GM18526 (cell line): Measurements from ENCODE around the gene PRKAG2.

ENCODE experiments used
- POLR2A ChIP-seq: IDR thresholded peaks from 3 replicates; pipeline ENCODE4 v1.6.1; 2011; ENCODE audit not compliant: insufficient read length; ENCODE audit errors: extremely low read depth

PRKAG2 gene

GRCh38 chr7:151664268-151664667 lies 212.6 kb downstream of the PRKAG2 start:
- TF ChIP-seq POLR2A, result no peak

DNA sequence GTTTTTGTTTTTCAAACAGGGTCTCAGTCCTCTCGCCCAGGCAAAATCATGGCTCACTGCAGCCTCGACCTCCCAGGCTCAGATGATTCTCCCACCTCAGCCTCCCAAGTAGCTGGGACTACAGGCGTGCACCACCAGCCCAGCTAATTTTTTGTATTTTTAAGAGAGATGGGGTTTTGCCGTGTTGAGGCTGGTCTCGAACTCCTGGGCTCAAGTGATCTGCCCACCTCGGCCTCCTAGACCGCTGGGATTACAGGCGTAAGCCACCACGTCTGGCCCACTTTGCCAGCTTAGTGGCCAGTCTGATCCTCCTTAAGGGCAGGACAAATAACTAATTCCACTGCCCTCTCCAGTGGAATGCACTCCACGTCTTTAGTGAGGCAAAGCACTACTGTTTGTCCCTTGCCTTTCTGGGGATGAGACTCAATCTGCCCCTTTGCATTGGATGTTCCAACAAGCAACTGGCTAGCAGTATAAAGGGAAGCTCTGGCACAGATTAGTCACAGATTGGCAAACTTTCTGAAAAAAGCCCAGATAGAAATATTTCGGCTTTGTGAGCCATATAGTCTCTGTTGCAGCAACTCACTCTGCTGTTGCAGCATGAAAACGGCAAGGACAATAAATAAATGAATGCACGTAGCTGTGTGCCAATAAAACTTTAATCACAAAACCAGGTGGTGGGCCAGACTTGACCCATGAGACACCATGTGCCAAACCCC lies 213.4 kb downstream of the PRKAG2 start:
- no peak for TF ChIP-seq POLR2A

DNA sequence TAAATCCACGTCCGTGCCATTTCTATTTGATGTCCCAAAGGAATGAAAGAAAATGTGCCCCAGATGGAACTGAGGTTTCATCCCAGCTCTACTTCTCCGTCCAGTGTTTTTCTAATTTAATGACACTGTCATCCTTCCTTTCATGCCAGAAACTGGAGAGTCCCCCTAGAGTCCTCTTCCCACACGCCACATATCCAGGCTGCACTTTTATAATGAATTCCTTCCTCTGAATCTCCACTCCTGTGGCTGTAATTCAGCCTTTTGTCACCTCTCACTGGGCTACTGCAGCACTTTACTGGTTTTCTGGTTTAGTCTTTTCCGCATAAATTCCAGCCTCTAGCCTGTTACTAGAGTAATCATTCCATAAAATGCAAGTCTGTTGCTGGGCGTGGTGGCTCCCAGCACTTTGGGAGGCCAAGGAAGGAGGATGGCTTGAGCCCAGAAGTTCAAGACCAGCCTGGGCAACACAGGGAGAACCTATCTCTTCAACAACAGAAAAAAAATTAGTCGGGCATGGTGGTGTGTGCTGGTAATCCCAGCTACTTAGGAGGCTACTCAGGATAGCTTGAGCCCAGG lies 214.6 kb downstream of the PRKAG2 start:
- no peak for TF ChIP-seq POLR2A

DNA sequence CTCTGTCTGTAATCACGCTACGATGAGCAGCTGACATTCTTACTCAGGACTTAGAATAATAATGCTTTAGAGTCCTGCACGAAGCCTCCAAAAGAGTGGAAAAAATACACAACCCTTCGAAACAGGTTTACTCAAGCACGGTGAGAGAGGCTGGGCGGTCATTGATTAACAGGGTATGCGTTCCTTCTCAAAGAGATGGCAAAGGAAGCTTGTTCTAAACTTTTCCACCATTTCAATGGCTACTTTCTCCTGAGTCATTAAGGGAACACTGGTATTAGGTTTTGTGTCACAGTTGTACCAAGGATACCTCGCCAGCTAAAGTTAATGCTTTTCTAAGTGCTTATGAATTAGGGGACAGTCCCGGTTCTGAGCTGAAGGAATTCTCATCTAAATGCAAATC lies 215.3 kb downstream of the PRKAG2 start:
- no peak for TF ChIP-seq POLR2A

- TF ChIP-seq POLR2A, result no peak
Observed at GRCh38 chr7:151660141-151660540, 216.8 kb downstream of the PRKAG2 start.

- no peak for TF ChIP-seq POLR2A
Observed at GRCh38 chr7:151659219-151659618, 217.7 kb downstream of the PRKAG2 start.

DNA sequence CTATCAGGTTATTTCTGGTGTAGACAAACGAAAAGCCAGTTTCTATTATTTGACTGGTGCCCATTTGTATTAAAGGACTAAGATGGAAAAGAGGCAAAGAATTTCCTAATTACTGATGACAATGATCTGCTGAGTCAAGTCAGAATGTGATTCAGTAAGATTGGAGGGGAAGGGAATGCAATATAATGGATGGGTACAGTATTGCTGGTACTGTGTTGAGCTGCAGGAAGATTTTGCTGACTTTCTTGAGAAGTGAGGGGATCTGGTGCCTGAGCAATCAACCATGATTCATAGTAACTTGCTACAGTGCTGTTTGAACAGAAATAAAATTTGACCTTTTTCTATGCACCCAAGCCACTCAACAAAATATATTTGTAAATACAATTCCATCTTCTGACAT lies 218.1 kb downstream of the PRKAG2 start:
- no peak for TF ChIP-seq POLR2A

- TF ChIP-seq POLR2A, result no peak
Observed at GRCh38 chr7:151657173-151657572, 219.7 kb downstream of the PRKAG2 start.

GRCh38 chr7:151655555-151655954 lies 221.4 kb downstream of the PRKAG2 start:
- no peak for TF ChIP-seq POLR2A

DNA sequence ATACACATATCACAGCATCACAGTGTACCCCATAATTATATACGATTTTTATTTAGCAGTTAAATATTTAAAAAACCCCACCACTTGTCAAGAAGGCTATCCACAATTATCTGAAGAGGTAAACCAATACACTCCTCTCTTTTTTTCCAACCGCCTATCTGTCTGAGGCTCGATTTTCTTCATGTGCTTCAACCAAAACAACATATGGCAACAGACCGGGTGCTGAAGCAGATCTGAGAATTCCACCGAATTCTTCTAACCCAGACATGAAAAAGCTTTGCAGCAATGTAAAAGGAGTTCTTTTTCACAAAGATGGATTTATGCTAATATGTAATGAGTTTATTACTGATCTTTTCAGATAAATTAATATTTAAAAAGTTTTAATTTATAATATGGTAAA lies 224.8 kb downstream of the PRKAG2 start:
- no peak for TF ChIP-seq POLR2A

- no peak for TF ChIP-seq POLR2A
Observed at GRCh38 chr7:151650161-151650560, 226.8 kb downstream of the PRKAG2 start.

DNA sequence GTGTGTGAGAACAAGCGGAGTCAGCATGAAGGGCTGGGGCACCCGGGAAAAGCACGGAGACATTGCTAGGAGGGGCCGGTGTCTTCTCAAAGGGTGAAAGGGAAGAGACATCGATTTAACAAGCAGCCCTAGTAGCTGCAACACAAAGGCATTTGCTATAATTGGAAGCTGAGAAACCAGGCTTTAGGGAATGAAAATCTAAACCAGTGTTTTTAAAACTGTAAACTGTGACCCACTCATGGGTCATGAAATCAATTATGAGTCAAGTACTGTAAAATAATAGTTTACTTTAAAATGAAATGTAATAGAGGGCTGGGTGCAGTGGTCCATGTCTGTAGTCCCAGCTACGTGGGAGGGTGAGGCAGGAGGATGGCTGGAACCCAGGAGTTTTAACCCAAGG lies 228.5 kb downstream of the PRKAG2 start:
- no peak for TF ChIP-seq POLR2A

- no peak for TF ChIP-seq POLR2A
Observed at GRCh38 chr7:151647874-151648273, 229.0 kb downstream of the PRKAG2 start.

- no peak for TF ChIP-seq POLR2A
Observed at GRCh38 chr7:151647006-151647405, 229.9 kb downstream of the PRKAG2 start.

- no peak for TF ChIP-seq POLR2A
Observed at GRCh38 chr7:151645311-151645710, 231.6 kb downstream of the PRKAG2 start.

DNA sequence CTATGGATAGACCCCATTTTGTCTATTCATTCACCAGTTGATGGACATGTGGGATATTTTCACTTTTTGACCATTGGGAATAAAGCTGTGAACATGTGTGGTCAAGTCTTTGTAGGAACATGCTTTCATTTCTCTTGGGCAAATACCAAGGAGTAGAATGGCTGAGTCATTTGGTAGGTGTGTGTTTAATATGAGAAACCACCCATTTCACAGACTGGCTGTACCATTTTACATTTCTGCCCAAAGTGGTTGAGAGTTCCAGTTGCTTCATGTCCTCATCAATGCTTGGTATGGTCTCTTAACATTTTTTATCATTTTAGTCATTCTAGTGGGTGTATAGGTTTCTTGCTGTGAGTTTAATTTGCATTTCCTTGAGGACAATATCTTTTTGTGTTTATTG lies 232.4 kb downstream of the PRKAG2 start:
- TF ChIP-seq POLR2A, result no peak

DNA sequence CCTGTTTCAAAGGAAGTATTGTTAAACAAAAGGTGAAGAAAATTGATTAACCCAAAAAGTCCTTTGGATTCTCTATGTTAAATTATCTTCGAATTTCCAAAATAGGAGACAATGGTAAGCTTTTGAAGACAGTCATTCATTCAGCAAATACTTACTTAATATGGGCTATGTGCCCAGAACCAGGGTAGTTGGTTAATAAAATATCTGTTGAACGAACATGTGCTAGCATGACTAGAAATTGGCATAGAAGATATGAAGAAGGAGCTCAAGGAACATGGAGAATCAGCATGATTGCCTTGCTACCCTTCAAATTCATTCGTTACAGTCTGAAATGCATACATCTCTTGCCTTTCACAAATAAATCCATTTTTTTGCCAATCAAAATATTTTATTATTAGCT lies 234.2 kb downstream of the PRKAG2 start:
- TF ChIP-seq POLR2A, result no peak
